Adipose tissue (tissue), 3 donors: ENCODE results near the gene CHI3L1. TPM values are rescaled to one million over a fixed set of nuclear protein-coding genes. Genes with fewer than 3 reads are reported as not detected.

ENCODE experiments used
- H3K27ac ChIP-seq: one replicate; pipeline ENCODE4 v1.5.1; 2013; ENCODE audit warnings: low read depth, low read length
- WGBS, 3 donors: extraction: QIAGEN DNeasy Blood & Tissue Kit; methylation state at CpG; one replicate each; pipeline ENCODE4 v1.1.7; 2013; 5-methylcytosine and 5-hydroxymethylcytosine counted together
- polyA plus RNA-seq, 3 donors: library from polyadenylated mRNA; stranded (reverse); fragments of 200-250 nt; gene quantifications; one replicate each; pipeline ENCODE4 v1.2.3, GENCODE V29; 2013
- donor health status: healthy with polysubstance abuse.
- donor health status: Bipolar disorder and iron deficiency.
- donor health status: healthy.

CHI3L1 gene
- polyA plus RNA-seq, 3 donors = 6.1 to 191 (median 12.6) TPM

- no peak overlapping the region for H3K27ac ChIP-seq
Measured at GRCh38 chr1:203210350-203210749, 23.8 kb upstream of the CHI3L1 start.

GRCh38 chr1:203208181-203208580, 21.7 kb upstream of the CHI3L1 start:
- no peak overlapping the region for H3K27ac ChIP-seq
- WGBS, 3 donors = 68 to 93% (median 91%) methylated on average over 1 of the region's 1 CpG

GRCh38 chr1:203207751-203208150, 21.2 kb upstream of the CHI3L1 start:
- H3K27ac ChIP-seq = no peak overlapping the region
- 56 to 76% (median 58%) methylated on average over 2 of the region's 2 CpGs for WGBS, 3 donors

GRCh38 chr1:203206129-203206687, 19.7 kb upstream of the CHI3L1 start:
- 80 to 82% (median 80%) methylated on average over 5 of the region's 5 CpGs for WGBS, 3 donors

GRCh38 chr1:203204756-203205155, 18.3 kb upstream of the CHI3L1 start:
- H3K27ac ChIP-seq = no peak overlapping the region
- WGBS, 3 donors = 79 to 89% (median 80%) methylated on average over 2 of the region's 2 CpGs

More at GRCh38 chr1:203206129-203206687, 19.7 kb upstream of the CHI3L1 start:
- H3K27ac ChIP-seq = no peak overlapping the region

- H3K27ac ChIP-seq = no peak overlapping the region
- WGBS, 3 donors = 53 to 70% (median 55%) methylated on average over 15 of the region's 15 CpGs
Measured at GRCh38 chr1:203202431-203203245, 16.1 kb upstream of the CHI3L1 start.

GRCh38 chr1:203201516-203202205, 15.2 kb upstream of the CHI3L1 start:
- WGBS, 3 donors = 81 to 95% (median 87%) methylated on average over 10 of the region's 10 CpGs
- no peak overlapping the region for H3K27ac ChIP-seq

- peak overlapping the region; percentile 6 for H3K27ac ChIP-seq
- WGBS, 3 donors = 53 to 73% (median 72%) methylated on average over 1 of the region's 1 CpG
Measured at GRCh38 chr1:203200916-203201315, 14.4 kb upstream of the CHI3L1 start.

GRCh38 chr1:203199816-203200571, 13.5 kb upstream of the CHI3L1 start:
- 26 to 56% (median 28%) methylated on average over 8 of the region's 8 CpGs for whole genome bisulfite sequencing, 3 donors

GRCh38 chr1:203199481-203199815, 12.9 kb upstream of the CHI3L1 start:
- no peak overlapping the region for H3K27ac ChIP-seq
- 73 to 83% (median 79%) methylated on average over 6 of the region's 6 CpGs for WGBS, 3 donors

More at GRCh38 chr1:203199816-203200571, 13.5 kb upstream of the CHI3L1 start:
- H3K27ac ChIP-seq = peak overlapping the region; percentile 22

GRCh38 chr1:203199002-203199401, 12.5 kb upstream of the CHI3L1 start:
- no peak overlapping the region for H3K27ac ChIP-seq
- 77 to 88% (median 84%) methylated on average over 3 of the region's 3 CpGs for WGBS, 3 donors

- no peak overlapping the region for H3K27ac ChIP-seq
- WGBS, 3 donors = 44 to 56% (median 50%) methylated on average over 3 of the region's 3 CpGs
Measured at GRCh38 chr1:203197625-203198024, 11.1 kb upstream of the CHI3L1 start.

- H3K27ac ChIP-seq = no peak overlapping the region
- 92 to 93% (median 92%) methylated on average over 3 of the region's 3 CpGs for WGBS, 3 donors
Measured at GRCh38 chr1:203196371-203196770, 9.9 kb upstream of the CHI3L1 start.

- no peak overlapping the region for H3K27ac ChIP-seq
- 93 to 98% (median 97%) methylated on average over 2 of the region's 2 CpGs for WGBS, 3 donors
Measured at GRCh38 chr1:203190949-203191348, 4.4 kb upstream of the CHI3L1 start.

GRCh38 chr1:203189951-203190352, 3.4 kb upstream of the CHI3L1 start:
- 61 to 77% (median 76%) methylated on average over 7 of the region's 7 CpGs for WGBS, 3 donors
- H3K27ac ChIP-seq = no peak overlapping the region

GRCh38 chr1:203188686-203189232, 2.3 kb upstream of the CHI3L1 start:
- no peak overlapping the region for H3K27ac ChIP-seq
- WGBS, 3 donors = 62 to 91% (median 88%) methylated on average over 4 of the region's 4 CpGs

GRCh38 chr1:203187689-203188264, 1.3 kb upstream of the CHI3L1 start:
- no peak overlapping the region for H3K27ac ChIP-seq
- WGBS, 3 donors = 79 to 90% (median 86%) methylated on average over 3 of the region's 3 CpGs

GRCh38 chr1:203187304-203187685, 791 bp upstream of the CHI3L1 start:
- 32 to 49% (median 38%) methylated on average over 7 of the region's 7 CpGs for WGBS, 3 donors
- no peak overlapping the region for H3K27ac ChIP-seq
